ENCODE results near the gene BRIP1.

BRIP1 gene

GRCh38 chr17:61833536-61834193 is 29.7 kb downstream of the BRIP1 start:
- Histone ChIP-seq H3K4me1 (ENCODE audit: control insufficient read depth in 1 of 2, insufficient read depth in 2 of 2, low read length in 2 of 2) (peaks cover 0 to 4% of the 10 kb centered on the region in 2 experiments), H3K4me2 (ENCODE audit: low read length) (no peak overlapping the region), H3K4me3 (ENCODE audit: low read depth, low read length) (no peak overlapping the region), H3K36me3 (ENCODE audit: control insufficient read depth in 1 of 2, insufficient read depth in 2 of 2, low read length in 2 of 2) (peaks cover 0 to 2% of the 10 kb centered on the region in 2 experiments), H3K23ac (ENCODE audit: low read length) (no peak overlapping the region), H2AK5ac (ENCODE audit: low read length) (no peak overlapping the region), H2BK120ac (ENCODE audit: insufficient read depth, low read length, poor library complexity) (no peak overlapping the region), H2BK5ac (ENCODE audit: low read depth, low read length, poor library complexity) (no peak overlapping the region), H4K12ac (ENCODE audit: low read depth, low read length) (no peak overlapping the region), H3K4ac (ENCODE audit: low read depth, low read length) (no peak overlapping the region), H3K27ac (ENCODE audit: low read depth, low read length) (no peak overlapping the region), H3K14ac (ENCODE audit: low read length) (no peak overlapping the region), H3K18ac (ENCODE audit: low read length) (no peak overlapping the region), H3K9me3 (ENCODE audit: insufficient read depth, low read depth, low read length) (no peaks in the 10 kb centered on the region), H3K27me3 (ENCODE audit: insufficient read depth, low read length) (no peaks in the 10 kb centered on the region), H2AFZ (ENCODE audit: insufficient read depth, low read length, poor library complexity) (no peak overlapping the region), H2BK12ac (ENCODE audit: low read length) (peak overlapping the region; percentile 31), H4K91ac (ENCODE audit: low read depth, low read length) (no peak overlapping the region), H3K9ac (ENCODE audit: low read length) (no peak overlapping the region), H3K79me1 (ENCODE audit: low read length) (no peaks in the 10 kb centered on the region), H3K79me2 (ENCODE audit: control insufficient read depth, insufficient read depth, low read length, poor library complexity) (no peaks in the 10 kb centered on the region), H4K8ac (ENCODE audit: low read depth, low read length) (no peak overlapping the region)
- peak; percentile 31 to 90 for DNase-seq
- WGBS (ENCODE audit: extremely low coverage, insufficient coverage, insufficient read length), result no CpG with 5 or more reads among the region's 7 CpGs

- Histone ChIP-seq H3K79me1 (ENCODE audit: low read length) (no peaks in the 10 kb centered on the region), H3K36me3 (ENCODE audit: control insufficient read depth in 1 of 2, insufficient read depth in 2 of 2, low read length in 2 of 2) (peaks cover 0 to 2% of the 10 kb centered on the region in 2 experiments), H3K27ac (ENCODE audit: low read depth, low read length) (no peak overlapping the region), H2BK120ac (ENCODE audit: insufficient read depth, low read length, poor library complexity) (no peak overlapping the region), H3K79me2 (ENCODE audit: control insufficient read depth, insufficient read depth, low read length, poor library complexity) (no peaks in the 10 kb centered on the region), H3K4me2 (ENCODE audit: low read length) (no peak overlapping the region), H3K27me3 (ENCODE audit: insufficient read depth, low read length) (no peaks in the 10 kb centered on the region), H3K14ac (ENCODE audit: low read length) (no peak overlapping the region), H3K4me3 (ENCODE audit: low read depth, low read length) (no peak overlapping the region), H3K4ac (ENCODE audit: low read depth, low read length) (no peak overlapping the region), H2AK5ac (ENCODE audit: low read length) (no peak overlapping the region), H4K8ac (ENCODE audit: low read depth, low read length) (no peak overlapping the region), H4K12ac (ENCODE audit: low read depth, low read length) (no peak overlapping the region), H3K9ac (ENCODE audit: low read length) (no peak overlapping the region), H2BK5ac (ENCODE audit: low read depth, low read length, poor library complexity) (no peak overlapping the region), H3K18ac (ENCODE audit: low read length) (no peak overlapping the region), H2BK12ac (ENCODE audit: low read length) (no peak overlapping the region), H3K4me1 (ENCODE audit: control insufficient read depth in 1 of 2, insufficient read depth in 2 of 2, low read length in 2 of 2) (peaks cover 0 to 4% of the 10 kb centered on the region in 2 experiments), H3K23ac (ENCODE audit: low read length) (no peak overlapping the region), H3K9me3 (ENCODE audit: insufficient read depth, low read depth, low read length) (no peaks in the 10 kb centered on the region), H2AFZ (ENCODE audit: insufficient read depth, low read length, poor library complexity) (no peak overlapping the region), H4K91ac (ENCODE audit: low read depth, low read length) (no peak overlapping the region)
- WGBS (ENCODE audit: extremely low coverage, insufficient coverage, insufficient read length), result no CpG with 5 or more reads among the region's 3 CpGs
- DNase-seq, result no peak
Measured at GRCh38 chr17:61832463-61832862, 30.9 kb downstream of the BRIP1 start.

GRCh38 chr17:61831099-61831498 is 32.2 kb downstream of the BRIP1 start:
- no CpG with 5 or more reads among the region's 1 CpG for WGBS (ENCODE audit: extremely low coverage, insufficient coverage, insufficient read length)
- H3K27ac ChIP-seq (ENCODE audit: low read depth, low read length), result no peak overlapping the region
- H4K8ac ChIP-seq (ENCODE audit: low read depth, low read length), result no peak overlapping the region
- H3K27me3 ChIP-seq (ENCODE audit: insufficient read depth, low read length), result no peaks in the 10 kb centered on the region
- H3K79me2 ChIP-seq (ENCODE audit: control insufficient read depth, insufficient read depth, low read length, poor library complexity), result no peaks in the 10 kb centered on the region
- no peak overlapping the region for H3K4ac ChIP-seq (ENCODE audit: low read depth, low read length)
- H3K4me3 ChIP-seq (ENCODE audit: low read depth, low read length), result no peak overlapping the region
- H4K91ac ChIP-seq (ENCODE audit: low read depth, low read length), result no peak overlapping the region
- H3K14ac ChIP-seq (ENCODE audit: low read length), result no peak overlapping the region
- no peak overlapping the region for H3K9ac ChIP-seq (ENCODE audit: low read length)
- DNase-seq, result no peak
- no peak overlapping the region for H2AFZ ChIP-seq (ENCODE audit: insufficient read depth, low read length, poor library complexity)
- no peak overlapping the region for H4K12ac ChIP-seq (ENCODE audit: low read depth, low read length)
- no peak overlapping the region for H2BK12ac ChIP-seq (ENCODE audit: low read length)
- H3K4me1 ChIP-seq (ENCODE audit: control insufficient read depth in 1 of 2, insufficient read depth in 2 of 2, low read length in 2 of 2), result peaks cover 0 to 4% of the 10 kb centered on the region in 2 experiments
- H3K4me2 ChIP-seq (ENCODE audit: low read length), result no peak overlapping the region
- H3K18ac ChIP-seq (ENCODE audit: low read length), result no peak overlapping the region
- H3K23ac ChIP-seq (ENCODE audit: low read length), result no peak overlapping the region
- H2BK5ac ChIP-seq (ENCODE audit: low read depth, low read length, poor library complexity), result no peak overlapping the region
- H2AK5ac ChIP-seq (ENCODE audit: low read length), result no peak overlapping the region
- no peaks in the 10 kb centered on the region for H3K79me1 ChIP-seq (ENCODE audit: low read length)
- H2BK120ac ChIP-seq (ENCODE audit: insufficient read depth, low read length, poor library complexity), result no peak overlapping the region
- peaks cover 0 to 1% of the 10 kb centered on the region in 2 experiments for H3K36me3 ChIP-seq (ENCODE audit: control insufficient read depth in 1 of 2, insufficient read depth in 2 of 2, low read length in 2 of 2)
- no peaks in the 10 kb centered on the region for H3K9me3 ChIP-seq (ENCODE audit: insufficient read depth, low read depth, low read length)

DNA sequence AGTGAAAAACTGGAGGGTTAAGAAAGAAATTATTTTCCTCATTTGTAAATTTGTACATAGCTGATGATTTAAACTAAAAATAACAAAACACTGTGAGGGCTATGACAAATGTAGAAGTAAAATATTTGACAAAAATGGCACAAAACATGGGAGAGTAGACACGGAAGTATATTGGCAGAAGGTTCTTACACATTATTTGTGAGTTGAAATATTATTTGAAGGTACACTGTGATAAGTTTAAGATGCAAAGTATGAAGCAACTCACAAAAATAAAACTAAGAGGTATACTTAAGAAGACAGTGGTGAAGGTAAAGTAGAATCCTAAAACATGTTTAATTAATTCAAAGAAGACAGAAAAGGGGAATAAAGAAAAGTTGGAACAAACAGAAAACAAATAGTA is 34.6 kb downstream of the BRIP1 start:
- WGBS (ENCODE audit: extremely low coverage, insufficient coverage, insufficient read length), result no CpG with 5 or more reads among the region's 1 CpG
- Histone ChIP-seq H3K4ac (ENCODE audit: low read depth, low read length) (no peak overlapping the region), H2AFZ (ENCODE audit: insufficient read depth, low read length, poor library complexity) (no peak overlapping the region), H4K12ac (ENCODE audit: low read depth, low read length) (no peak overlapping the region), H3K4me3 (ENCODE audit: low read depth, low read length) (no peak overlapping the region), H3K27ac (ENCODE audit: low read depth, low read length) (no peak overlapping the region), H3K23ac (ENCODE audit: low read length) (no peak overlapping the region), H2BK5ac (ENCODE audit: low read depth, low read length, poor library complexity) (no peak overlapping the region), H3K79me2 (ENCODE audit: control insufficient read depth, insufficient read depth, low read length, poor library complexity) (no peaks in the 10 kb centered on the region), H4K91ac (ENCODE audit: low read depth, low read length) (no peak overlapping the region), H3K9ac (ENCODE audit: low read length) (no peak overlapping the region), H3K14ac (ENCODE audit: low read length) (no peak overlapping the region), H3K4me1 (ENCODE audit: control insufficient read depth in 1 of 2, insufficient read depth in 2 of 2, low read length in 2 of 2) (no peaks in the 10 kb centered on the region), H3K18ac (ENCODE audit: low read length) (no peak overlapping the region), H3K36me3 (ENCODE audit: control insufficient read depth in 1 of 2, insufficient read depth in 2 of 2, low read length in 2 of 2) (peaks cover 0 to 2% of the 10 kb centered on the region in 2 experiments), H3K27me3 (ENCODE audit: insufficient read depth, low read length) (no peaks in the 10 kb centered on the region), H3K79me1 (ENCODE audit: low read length) (no peaks in the 10 kb centered on the region), H4K8ac (ENCODE audit: low read depth, low read length) (no peak overlapping the region), H3K9me3 (ENCODE audit: insufficient read depth, low read depth, low read length) (no peaks in the 10 kb centered on the region), H3K4me2 (ENCODE audit: low read length) (no peak overlapping the region), H2BK120ac (ENCODE audit: insufficient read depth, low read length, poor library complexity) (no peak overlapping the region), H2BK12ac (ENCODE audit: low read length) (no peak overlapping the region), H2AK5ac (ENCODE audit: low read length) (no peak overlapping the region)
- no peak for DNase-seq
